SK-N-SH (cell line): ENCODE measurements around the gene TMEM147. TPM values are rescaled to one million over a fixed set of nuclear protein-coding genes. Genes with fewer than 3 reads are reported as not detected.

ENCODE experiments used
- CTCF ChIA-PET: fragments of 300-600, 350-600 bp; formaldehyde crosslinking; extraction: SDS; loops from one replicate; lab custom pipeline; 2021; lab: Yijun Ruan, JAX
- POLR2A ChIA-PET: fragments of 350-600 bp; sonication (Branson Sonifier 250); formaldehyde crosslinking; extraction: SDS; loops from one replicate; lab custom pipeline; 2020; ENCODE audit warnings: antibody characterized with exemption, inconsistent platforms; lab: Yijun Ruan, JAX
- DNase-seq: peaks from one replicate; pipeline ENCODE4 v3.0.0; 2012
- H2AFZ ChIP-seq: fragments of 200-600 bp; sonication (generic); 2 replicates; pipeline ENCODE4 v1.8.1; 2016; ENCODE audit warnings: antibody characterized with exemption, mild to moderate bottlenecking, low read depth
- H3F3A ChIP-seq: fragments of 200-600 bp; sonication (generic); replicated peaks from 2 replicates; pipeline ENCODE3; 2016; ENCODE audit warnings: antibody characterized with exemption, mild to moderate bottlenecking; ENCODE audit not compliant: insufficient read depth
- H3K27ac ChIP-seq, 2 experiments: fragments of 200-500 bp in 1 of 2; fragments of 200-600 bp in 1 of 2; sonication (Bioruptor generic) in 1 of 2; sonication (generic), shearing (Covaris generic) in 1 of 2; 2 replicates each; pipeline versions ENCODE4 v1.5.1 to v1.6.1; 2014 to 2016; ENCODE audit warnings: low read depth in 2 of 2, inconsistent platforms in 1 of 2, low read length in 1 of 2, mild to moderate bottlenecking in 1 of 2, mixed read lengths in 1 of 2
- H3K27me3 ChIP-seq: fragments of 200-600 bp; sonication (generic), shearing (Covaris generic); 2 replicates; pipeline ENCODE4 v1.6.1; 2016; ENCODE audit warnings: mixed run types; ENCODE audit not compliant: insufficient read depth
- H3K36me3 ChIP-seq, 2 experiments: fragments of 200-500 bp in 1 of 2; fragments of 200-600 bp in 1 of 2; sonication (Bioruptor generic) in 1 of 2; sonication (generic) in 1 of 2; replicated peaks in 1 of 2; 2 replicates each; pipeline versions ENCODE3 to v1.5.1; 2014 to 2016; ENCODE audit warnings: low read length in 1 of 2, mild to moderate bottlenecking in 1 of 2; ENCODE audit not compliant: insufficient read depth in 2 of 2, control insufficient read depth in 1 of 2
- H3K4me1 ChIP-seq, 2 experiments: fragments of 200-500 bp in 1 of 2; fragments of 200-600 bp in 1 of 2; sonication (Bioruptor generic) in 1 of 2; sonication (generic), shearing (Covaris generic) in 1 of 2; 2 replicates each; pipeline versions ENCODE4 v1.5.1 to v1.6.1; 2014 to 2016; ENCODE audit warnings: low read depth in 1 of 2, low read length in 1 of 2, mixed run types in 1 of 2; ENCODE audit not compliant: insufficient read depth in 2 of 2, control insufficient read depth in 1 of 2
- H3K4me2 ChIP-seq: fragments of 200-600 bp; sonication (generic), shearing (Covaris generic); 2 replicates; pipeline ENCODE4 v1.6.1; 2017; ENCODE audit warnings: mixed run types
- H3K4me3 ChIP-seq, 2 experiments: fragments of 200-500 bp in 1 of 2; fragments of 200-600 bp in 1 of 2; sonication (Bioruptor generic) in 1 of 2; sonication (generic), shearing (Covaris generic) in 1 of 2; 2 replicates each; pipeline versions ENCODE4 v1.5.1 to v1.8.1; 2014 to 2016; ENCODE audit warnings: low read depth in 2 of 2, inconsistent platforms in 1 of 2, low read length in 1 of 2, mild to moderate bottlenecking in 1 of 2, mixed read lengths in 1 of 2, moderate library complexity in 1 of 2
- H3K79me2 ChIP-seq: fragments of 200-600 bp; sonication (generic); 2 replicates; pipeline ENCODE4 v1.8.1; 2017; ENCODE audit warnings: mild to moderate bottlenecking; ENCODE audit not compliant: insufficient read depth
- H3K9ac ChIP-seq: fragments of 200-600 bp; sonication (generic); 2 replicates; pipeline ENCODE4 v1.6.1; 2017; ENCODE audit warnings: mixed run types
- H3K9me2 ChIP-seq: fragments of 200-600 bp; sonication (generic); 2 replicates; pipeline ENCODE4 v1.6.1; 2017; ENCODE audit warnings: mixed run types
- H3K9me3 ChIP-seq: fragments of 200-600 bp; sonication (generic); 2 replicates; pipeline ENCODE4 v1.6.1; 2017; ENCODE audit warnings: mixed run types, mild to moderate bottlenecking, moderate library complexity
- H4K20me1 ChIP-seq: fragments of 200-600 bp; sonication (generic); 2 replicates; pipeline ENCODE4 v1.6.1; 2017; ENCODE audit warnings: mild to moderate bottlenecking, mixed run types; ENCODE audit not compliant: insufficient read depth
- FOSL2 ChIP-seq: IDR thresholded peaks from 2 replicates; pipeline ENCODE4 v1.4.0; 2012; ENCODE audit warnings: low read depth, mild to moderate bottlenecking, moderate library complexity, borderline replicate concordance
- FOXM1 ChIP-seq: IDR thresholded peaks from 2 replicates; pipeline ENCODE4 v1.4.0; 2012; ENCODE audit warnings: low read depth, mild to moderate bottlenecking
- GABPA ChIP-seq: IDR thresholded peaks from 2 replicates; pipeline ENCODE4 v1.4.0; 2012; ENCODE audit warnings: low read depth, mild to moderate bottlenecking
- GATA2 ChIP-seq: sonication (generic); formaldehyde crosslinking; IDR thresholded peaks from 2 replicates; pipeline ENCODE4 v1.5.0; 2020; ENCODE audit warnings: mild to moderate bottlenecking, missing genetic modification reagents
- MXI1 ChIP-seq: IDR thresholded peaks from 2 replicates; pipeline ENCODE4 v1.6.1; 2012; ENCODE audit warnings: mild to moderate bottlenecking, low read depth, low read length, improper control_type of control experiment
- NRF1 ChIP-seq: IDR thresholded peaks from 2 replicates; pipeline ENCODE4 v1.6.1; 2012; ENCODE audit warnings: low read depth, mild to moderate bottlenecking, low read length
- RAD21 ChIP-seq: IDR thresholded peaks from 2 replicates; pipeline ENCODE4 v1.6.1; 2012; ENCODE audit warnings: mild to moderate bottlenecking, low read length
- RFX5 ChIP-seq: IDR thresholded peaks from 2 replicates; pipeline ENCODE4 v1.6.1; 2012; ENCODE audit warnings: mild to moderate bottlenecking, improper control_type of control experiment, low read length
- SIN3A ChIP-seq: IDR thresholded peaks from 2 replicates; pipeline ENCODE4 v1.6.1; 2012; ENCODE audit warnings: low read depth, mild to moderate bottlenecking, low read length, moderate library complexity, borderline replicate concordance
- TCF12 ChIP-seq: IDR thresholded peaks from 2 replicates; pipeline ENCODE4 v1.4.0; 2012
- TEAD4 ChIP-seq: IDR thresholded peaks from 2 replicates; pipeline ENCODE4 v1.4.0; 2012; ENCODE audit warnings: mild to moderate bottlenecking, borderline replicate concordance; ENCODE audit not compliant: insufficient read depth
- YY1 ChIP-seq: IDR thresholded peaks from 2 replicates; pipeline ENCODE4 v1.4.0; 2012; ENCODE audit warnings: low read depth, mild to moderate bottlenecking
- WGBS: methylation state at CpG from one replicate; pipeline ENCODE4 v1.1.6; 2017; ENCODE audit warnings: low lambda C conversion rate; 5-methylcytosine and 5-hydroxymethylcytosine counted together
- polyA plus RNA-seq, 3 experiments: library from polyadenylated mRNA; depleted of rRNA; stranded (reverse); fragments of >200 nt; gene quantifications; 2 replicates each; pipeline ENCODE4 v1.2.3, GENCODE V29; 2012
- TF ChIP-seq, protein P1 (sequence below): IDR thresholded peaks from 2 replicates; pipeline ENCODE4 v1.6.1; 2012; ENCODE audit warnings: mild to moderate bottlenecking, low read depth, low read length, moderate library complexity
- TF ChIP-seq, protein P2 (sequence below): fragments of 150-350 bp; IDR thresholded peaks from 2 replicates; pipeline ENCODE4 v1.6.1; 2016; ENCODE audit warnings: mild to moderate bottlenecking, low read depth, low read length
- TF ChIP-seq, protein P3 (sequence below): IDR thresholded peaks from 2 replicates; pipeline ENCODE4 v1.4.0; 2012; ENCODE audit warnings: low read depth, borderline replicate concordance
- TF ChIP-seq, protein P4 (sequence below): IDR thresholded peaks from 2 replicates; pipeline ENCODE4 v1.4.0; 2012; ENCODE audit warnings: low read depth

Gene TMEM147
- polyA plus RNA-seq, 1 of the 3 experiments (the other 2 are of a cell fraction): 202 TPM

DNA sequence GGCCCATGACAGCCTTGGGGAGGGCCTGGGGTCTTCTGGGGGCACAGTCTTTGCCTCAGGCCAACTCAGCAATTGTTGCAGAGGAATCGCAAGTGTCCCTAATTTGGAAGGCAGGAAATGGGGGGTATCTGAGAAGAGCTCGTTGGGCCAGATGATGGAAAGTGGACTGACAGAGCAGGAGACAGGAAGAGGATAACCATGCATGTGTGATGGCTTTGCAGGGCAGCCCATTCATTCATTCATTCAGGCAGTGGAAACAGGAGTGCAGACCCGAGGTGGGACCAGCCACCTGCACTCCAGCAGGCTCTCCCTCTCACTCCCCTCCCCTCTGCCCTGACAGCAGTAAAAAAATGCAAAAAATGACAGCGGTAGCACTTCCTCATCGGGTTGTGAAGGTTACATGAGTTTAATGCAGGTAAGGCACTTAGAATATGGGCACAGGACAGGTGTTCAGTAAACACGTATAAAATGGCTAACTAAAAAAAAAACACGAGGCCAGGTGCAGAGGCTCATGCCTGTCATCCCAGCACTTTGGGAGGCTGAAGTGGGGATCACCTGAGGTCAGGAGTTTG lies 5.0 kb upstream of the TMEM147 start:
- Histone ChIP-seq H3F3A (no peaks in the 10 kb centered on the region), H3K4me1 (peaks cover 0 to 12% of the 10 kb centered on the region in 2 experiments; a peak in 2 of 4 replicates), H3K79me2 (peaks cover 15% of the 10 kb centered on the region; the same call in 1 of the 2 replicates), H3K27ac (no peak overlapping the region), H3K9ac (no peak overlapping the region), H3K9me2 (no peaks in the 10 kb centered on the region), H3K36me3 (peaks cover 0 to 7% of the 10 kb centered on the region in 2 experiments), H3K9me3 (no peaks in the 10 kb centered on the region), H2AFZ (no peak overlapping the region), H4K20me1 (no peaks in the 10 kb centered on the region), H3K27me3 (peaks cover 6% of the 10 kb centered on the region; the same call in 1 of the 2 replicates), H3K4me3 (no peak overlapping the region), H3K4me2 (no peak overlapping the region)
- CTCF ChIA-PET: interaction anchor here (0.6 to 3.6 kb wide), 2 partner anchors 30 to 45 kb away, joined by 3 to 20 read pairs; no protein-coding TSS in a partner anchor
- WGBS: 85% methylated on average over 7 of the region's 7 CpGs
- no peak for TF ChIP-seq MXI1
- no peak for TF ChIP-seq SIN3A
- TF ChIP-seq TCF12: no peak
- TF ChIP-seq TEAD4: no peak
- DNase-seq: no peak
- POLR2A ChIA-PET: no interaction called here

DNA sequence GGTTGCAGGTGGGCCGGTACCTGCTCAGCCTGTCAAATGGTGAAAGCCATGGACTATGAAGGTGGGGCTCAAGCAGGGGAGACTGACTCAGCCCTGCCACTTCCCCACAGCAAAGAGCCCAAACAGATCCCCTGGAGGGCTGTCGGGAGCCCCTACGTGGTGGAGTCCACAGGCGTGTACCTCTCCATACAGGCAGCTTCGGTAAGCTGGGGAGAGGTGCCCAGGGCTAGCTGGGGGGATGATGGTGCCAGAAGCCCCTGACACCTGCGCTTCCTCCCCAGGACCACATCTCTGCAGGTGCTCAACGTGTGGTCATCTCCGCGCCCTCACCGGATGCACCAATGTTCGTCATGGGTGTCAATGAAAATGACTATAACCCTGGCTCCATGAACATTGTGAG lies 3.2 kb upstream of the TMEM147 start:
- no peak overlapping the region for H3K4me2 ChIP-seq
- no peaks in the 10 kb centered on the region for H3K9me2 ChIP-seq
- peaks cover 5 to 17% of the 10 kb centered on the region in 2 experiments; a peak in 2 of 4 replicates for H3K4me1 ChIP-seq
- H3K79me2 ChIP-seq: peaks cover 30% of the 10 kb centered on the region
- DNase-seq: no peak
- CTCF ChIA-PET: interaction anchor here (3.6 kb wide), 1 partner anchor 32 kb away, joined by 20 read pairs; no protein-coding TSS in a partner anchor
- no peak overlapping the region for H3K4me3 ChIP-seq
- H3F3A ChIP-seq: no peaks in the 10 kb centered on the region
- POLR2A ChIA-PET: no interaction called here
- peaks cover 0 to 8% of the 10 kb centered on the region in 2 experiments for H3K36me3 ChIP-seq
- H2AFZ ChIP-seq: no peak overlapping the region
- no peaks in the 10 kb centered on the region for H3K9me3 ChIP-seq
- no peak overlapping the region for H3K9ac ChIP-seq
- H3K27me3 ChIP-seq: no peaks in the 10 kb centered on the region
- WGBS: 98% methylated on average over 9 of the region's 11 CpGs
- TF ChIP-seq SIN3A (no peak), RFX5 (no peak), YY1 (no peak), FOXM1 (no peak), GABPA (no peak), RAD21 (no peak), FOSL2 (no peak), GATA2 (CRISPR knock-in tag) (no peak), NRF1 (no peak)
- TF ChIP-seq, protein P1, sequence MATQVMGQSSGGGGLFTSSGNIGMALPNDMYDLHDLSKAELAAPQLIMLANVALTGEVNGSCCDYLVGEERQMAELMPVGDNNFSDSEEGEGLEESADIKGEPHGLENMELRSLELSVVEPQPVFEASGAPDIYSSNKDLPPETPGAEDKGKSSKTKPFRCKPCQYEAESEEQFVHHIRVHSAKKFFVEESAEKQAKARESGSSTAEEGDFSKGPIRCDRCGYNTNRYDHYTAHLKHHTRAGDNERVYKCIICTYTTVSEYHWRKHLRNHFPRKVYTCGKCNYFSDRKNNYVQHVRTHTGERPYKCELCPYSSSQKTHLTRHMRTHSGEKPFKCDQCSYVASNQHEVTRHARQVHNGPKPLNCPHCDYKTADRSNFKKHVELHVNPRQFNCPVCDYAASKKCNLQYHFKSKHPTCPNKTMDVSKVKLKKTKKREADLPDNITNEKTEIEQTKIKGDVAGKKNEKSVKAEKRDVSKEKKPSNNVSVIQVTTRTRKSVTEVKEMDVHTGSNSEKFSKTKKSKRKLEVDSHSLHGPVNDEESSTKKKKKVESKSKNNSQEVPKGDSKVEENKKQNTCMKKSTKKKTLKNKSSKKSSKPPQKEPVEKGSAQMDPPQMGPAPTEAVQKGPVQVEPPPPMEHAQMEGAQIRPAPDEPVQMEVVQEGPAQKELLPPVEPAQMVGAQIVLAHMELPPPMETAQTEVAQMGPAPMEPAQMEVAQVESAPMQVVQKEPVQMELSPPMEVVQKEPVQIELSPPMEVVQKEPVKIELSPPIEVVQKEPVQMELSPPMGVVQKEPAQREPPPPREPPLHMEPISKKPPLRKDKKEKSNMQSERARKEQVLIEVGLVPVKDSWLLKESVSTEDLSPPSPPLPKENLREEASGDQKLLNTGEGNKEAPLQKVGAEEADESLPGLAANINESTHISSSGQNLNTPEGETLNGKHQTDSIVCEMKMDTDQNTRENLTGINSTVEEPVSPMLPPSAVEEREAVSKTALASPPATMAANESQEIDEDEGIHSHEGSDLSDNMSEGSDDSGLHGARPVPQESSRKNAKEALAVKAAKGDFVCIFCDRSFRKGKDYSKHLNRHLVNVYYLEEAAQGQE: no peak
- TF ChIP-seq, protein P2, sequence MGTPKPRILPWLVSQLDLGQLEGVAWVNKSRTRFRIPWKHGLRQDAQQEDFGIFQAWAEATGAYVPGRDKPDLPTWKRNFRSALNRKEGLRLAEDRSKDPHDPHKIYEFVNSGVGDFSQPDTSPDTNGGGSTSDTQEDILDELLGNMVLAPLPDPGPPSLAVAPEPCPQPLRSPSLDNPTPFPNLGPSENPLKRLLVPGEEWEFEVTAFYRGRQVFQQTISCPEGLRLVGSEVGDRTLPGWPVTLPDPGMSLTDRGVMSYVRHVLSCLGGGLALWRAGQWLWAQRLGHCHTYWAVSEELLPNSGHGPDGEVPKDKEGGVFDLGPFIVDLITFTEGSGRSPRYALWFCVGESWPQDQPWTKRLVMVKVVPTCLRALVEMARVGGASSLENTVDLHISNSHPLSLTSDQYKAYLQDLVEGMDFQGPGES: no peak
- TF ChIP-seq, protein P3, sequence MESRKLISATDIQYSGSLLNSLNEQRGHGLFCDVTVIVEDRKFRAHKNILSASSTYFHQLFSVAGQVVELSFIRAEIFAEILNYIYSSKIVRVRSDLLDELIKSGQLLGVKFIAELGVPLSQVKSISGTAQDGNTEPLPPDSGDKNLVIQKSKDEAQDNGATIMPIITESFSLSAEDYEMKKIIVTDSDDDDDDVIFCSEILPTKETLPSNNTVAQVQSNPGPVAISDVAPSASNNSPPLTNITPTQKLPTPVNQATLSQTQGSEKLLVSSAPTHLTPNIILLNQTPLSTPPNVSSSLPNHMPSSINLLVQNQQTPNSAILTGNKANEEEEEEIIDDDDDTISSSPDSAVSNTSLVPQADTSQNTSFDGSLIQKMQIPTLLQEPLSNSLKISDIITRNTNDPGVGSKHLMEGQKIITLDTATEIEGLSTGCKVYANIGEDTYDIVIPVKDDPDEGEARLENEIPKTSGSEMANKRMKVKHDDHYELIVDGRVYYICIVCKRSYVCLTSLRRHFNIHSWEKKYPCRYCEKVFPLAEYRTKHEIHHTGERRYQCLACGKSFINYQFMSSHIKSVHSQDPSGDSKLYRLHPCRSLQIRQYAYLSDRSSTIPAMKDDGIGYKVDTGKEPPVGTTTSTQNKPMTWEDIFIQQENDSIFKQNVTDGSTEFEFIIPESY: no peak
- TF ChIP-seq, protein P4, sequence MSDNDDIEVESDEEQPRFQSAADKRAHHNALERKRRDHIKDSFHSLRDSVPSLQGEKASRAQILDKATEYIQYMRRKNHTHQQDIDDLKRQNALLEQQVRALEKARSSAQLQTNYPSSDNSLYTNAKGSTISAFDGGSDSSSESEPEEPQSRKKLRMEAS: no peak
- no peaks in the 10 kb centered on the region for H4K20me1 ChIP-seq
- H3K27ac ChIP-seq: no peak overlapping the region
